ENCODE results near the gene CBX4.

DNA sequence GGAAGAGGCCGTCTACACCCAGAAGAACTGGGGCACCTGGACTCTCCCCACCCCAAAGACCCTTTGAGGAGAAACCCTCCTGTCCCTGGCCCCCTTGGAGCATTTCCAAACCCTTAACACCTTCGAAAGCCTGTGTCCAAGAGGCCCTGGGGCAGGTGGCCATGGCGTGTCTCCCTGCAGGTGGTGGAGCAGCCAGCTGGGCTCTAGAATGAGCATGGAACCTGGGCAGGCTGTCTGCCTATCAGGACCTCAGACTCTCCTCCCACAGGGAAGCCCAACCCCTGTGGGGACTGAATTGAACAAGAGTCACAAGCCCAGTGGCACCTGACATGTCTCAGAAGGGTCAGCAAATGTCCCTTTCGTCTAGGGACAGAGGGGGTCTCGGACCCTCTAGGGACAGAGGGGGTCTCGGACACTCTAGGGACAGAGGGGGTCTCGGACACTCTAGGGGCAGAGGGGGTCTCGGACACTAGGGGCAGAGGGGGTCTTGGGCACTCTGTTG lies 8.4 kb downstream of the CBX4 start:
- TF ChIP-seq, protein P1, sequence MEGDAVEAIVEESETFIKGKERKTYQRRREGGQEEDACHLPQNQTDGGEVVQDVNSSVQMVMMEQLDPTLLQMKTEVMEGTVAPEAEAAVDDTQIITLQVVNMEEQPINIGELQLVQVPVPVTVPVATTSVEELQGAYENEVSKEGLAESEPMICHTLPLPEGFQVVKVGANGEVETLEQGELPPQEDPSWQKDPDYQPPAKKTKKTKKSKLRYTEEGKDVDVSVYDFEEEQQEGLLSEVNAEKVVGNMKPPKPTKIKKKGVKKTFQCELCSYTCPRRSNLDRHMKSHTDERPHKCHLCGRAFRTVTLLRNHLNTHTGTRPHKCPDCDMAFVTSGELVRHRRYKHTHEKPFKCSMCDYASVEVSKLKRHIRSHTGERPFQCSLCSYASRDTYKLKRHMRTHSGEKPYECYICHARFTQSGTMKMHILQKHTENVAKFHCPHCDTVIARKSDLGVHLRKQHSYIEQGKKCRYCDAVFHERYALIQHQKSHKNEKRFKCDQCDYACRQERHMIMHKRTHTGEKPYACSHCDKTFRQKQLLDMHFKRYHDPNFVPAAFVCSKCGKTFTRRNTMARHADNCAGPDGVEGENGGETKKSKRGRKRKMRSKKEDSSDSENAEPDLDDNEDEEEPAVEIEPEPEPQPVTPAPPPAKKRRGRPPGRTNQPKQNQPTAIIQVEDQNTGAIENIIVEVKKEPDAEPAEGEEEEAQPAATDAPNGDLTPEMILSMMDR (IDR thresholded peaks at IDR 0.05) = no peak
- no peak for TF ChIP-seq POLR2A (IDR thresholded peaks at IDR 0.05)
